SK-N-MC (cell line): ENCODE data around the gene FUT9.

Experiments used
- EZH2 ChIP-seq: fragments of 200-600 bp; sonication (generic); IDR thresholded peaks from one replicate; pipeline ENCODE4 v1.6.1; 2017; ENCODE audit warnings: antibody characterized with exemption
- FOXP2 ChIP-seq: optimal IDR thresholded peaks from 2 replicates; pipeline ENCODE3; 2011; ENCODE audit warnings: mild to moderate bottlenecking, moderate library complexity; ENCODE audit not compliant: insufficient read depth; ENCODE audit errors: extremely low read length, control extremely low read depth
- POLR2AphosphoS5 ChIP-seq: IDR thresholded peaks from 2 replicates; pipeline ENCODE4 v1.6.1; 2012; ENCODE audit warnings: mild to moderate bottlenecking, low read depth, low read length, borderline replicate concordance

DNA sequence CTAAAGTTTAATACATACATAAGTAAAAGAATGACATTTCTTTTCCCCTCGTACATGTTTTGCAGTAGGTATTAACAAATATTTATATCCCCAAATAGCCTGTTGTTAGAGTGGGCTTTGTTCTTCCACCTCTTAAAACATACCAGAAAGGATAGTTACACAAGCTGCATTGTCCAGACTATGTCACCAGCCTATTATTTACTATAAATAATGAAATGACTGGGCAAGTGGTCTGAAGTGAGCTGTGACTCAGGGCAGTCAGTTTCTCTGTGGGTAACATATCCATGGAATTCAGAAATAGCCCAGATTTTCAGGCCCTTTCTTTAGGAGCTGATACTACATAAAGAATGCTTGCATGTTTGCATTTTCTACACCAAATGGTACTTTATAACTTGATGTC lies 60.1 kb downstream of the FUT9 start:
- TF ChIP-seq EZH2 (no peak), POLR2AphosphoS5 (no peak), FOXP2 (no peak)
